Endothelial cell of umbilical vein (primary cell): ENCODE measurements around the gene PCDH9. TPM values are rescaled to one million over a fixed set of nuclear protein-coding genes. Genes with fewer than 3 reads are reported as not detected.

Source experiments
- BruUV-seq: library from RNA; stranded (reverse); fragments of 400-500 nt; replicated peaks from 2 replicates; lab custom pipeline; 2021; lab: Mats Ljungman, UMichigan
- CTCF ChIA-PET: fragments of 300-600, 350-600 bp; sonication (Branson Sonifier 250); formaldehyde crosslinking; loops from one replicate; lab custom pipeline; 2021; ENCODE audit warnings: antibody characterized with exemption, inconsistent platforms; lab: Charles Lee
- POLR2A ChIA-PET: fragments of 300-600, 350-600 bp; sonication (Branson Sonifier 250); formaldehyde crosslinking; loops from one replicate; lab custom pipeline; 2021; ENCODE audit warnings: antibody characterized with exemption, inconsistent platforms; lab: Charles Lee
- DNase-seq: peaks from one replicate; pipeline ENCODE4 v3.0.0-alpha.2; 2011; ENCODE audit warnings: low read depth, low spot score
- FAIRE-seq: peaks from 2 replicates; lab custom pipeline; 2011; peaks lifted over from hg19 to GRCh38; lab: Jason Lieb, UNC
- H2AFZ ChIP-seq: 2 replicates; pipeline ENCODE4 v1.6.0; 2012; ENCODE audit warnings: low read depth, low read length, control low read depth, inconsistent platforms
- H3K27ac ChIP-seq: 2 replicates; pipeline ENCODE4 v1.5.1; 2011; ENCODE audit warnings: low read depth, mild to moderate bottlenecking, control low read depth, low read length, moderate library complexity; ENCODE audit not compliant: insufficient read depth
- H3K27me3 ChIP-seq, 2 experiments: 2 replicates each; pipeline versions ENCODE4 v1.6.0 to v1.6.1; 2011; ENCODE audit warnings: low read length in 2 of 2, mixed read lengths in 1 of 2; ENCODE audit not compliant: control insufficient read depth in 2 of 2, insufficient read depth in 2 of 2
- H3K36me3 ChIP-seq, 2 experiments: 2 replicates in 1 of 2; 3 replicates in 1 of 2; pipeline ENCODE4 v1.5.1; 2011; ENCODE audit warnings: low read length in 2 of 2, mild to moderate bottlenecking in 1 of 2, moderate library complexity in 1 of 2; ENCODE audit not compliant: control insufficient read depth in 2 of 2, insufficient read depth in 2 of 2; ENCODE audit errors: extremely low read depth in 1 of 2
- H3K4me1 ChIP-seq: 3 replicates; pipeline ENCODE4 v1.5.1; 2011; ENCODE audit warnings: mild to moderate bottlenecking, low read length; ENCODE audit not compliant: control insufficient read depth, insufficient read depth; ENCODE audit errors: extremely low read depth
- H3K4me2 ChIP-seq: 2 replicates; pipeline ENCODE4 v1.6.1; 2011; ENCODE audit warnings: low read length, control low read depth, mixed read lengths; ENCODE audit not compliant: insufficient read depth
- H3K4me3 ChIP-seq, 3 experiments: fragments of 200-600 bp in 1 of 3; sonication (generic), shearing (Covaris generic) in 1 of 3; replicated peaks in 1 of 3; 2 replicates each; pipeline ENCODE4 v1.5.1; 2011 to 2016; ENCODE audit warnings: control low read depth in 3 of 3, low read length in 3 of 3, mild to moderate bottlenecking in 2 of 3, inconsistent platforms in 1 of 3, low read depth in 1 of 3, moderate library complexity in 1 of 3; ENCODE audit not compliant: insufficient read depth in 1 of 3
- H3K79me2 ChIP-seq: 2 replicates; pipeline ENCODE4 v1.6.0; 2012; ENCODE audit warnings: low read length, inconsistent platforms; ENCODE audit not compliant: control insufficient read depth, insufficient read depth
- H3K9ac ChIP-seq: replicated peaks from 2 replicates; pipeline ENCODE3; 2011; ENCODE audit warnings: low read length, control low read depth; ENCODE audit not compliant: insufficient read depth; ENCODE audit errors: extremely low read depth
- H3K9me1 ChIP-seq: replicated peaks from 3 replicates; pipeline ENCODE4 v1.6.0; 2011; ENCODE audit warnings: mild to moderate bottlenecking, low read length; ENCODE audit not compliant: control insufficient read depth, insufficient read depth; ENCODE audit errors: extremely low read depth
- H3K9me3 ChIP-seq: replicated peaks from 2 replicates; pipeline ENCODE4 v1.5.1; 2012; ENCODE audit warnings: low read length, inconsistent platforms; ENCODE audit not compliant: control insufficient read depth, insufficient read depth
- H4K20me1 ChIP-seq: replicated peaks from 2 replicates; pipeline ENCODE3; 2011; ENCODE audit warnings: mild to moderate bottlenecking, low read length; ENCODE audit not compliant: control insufficient read depth, insufficient read depth; ENCODE audit errors: extremely low read depth
- EZH2 ChIP-seq: IDR thresholded peaks from 2 replicates; pipeline ENCODE4 v1.6.1; 2012; ENCODE audit warnings: borderline replicate concordance, low read depth, mild to moderate bottlenecking, moderate library complexity, low read length, inconsistent platforms; ENCODE audit not compliant: severe bottlenecking
- FOS ChIP-seq: IDR thresholded peaks from 2 replicates; pipeline ENCODE4 v1.6.1; 2011; ENCODE audit warnings: mild to moderate bottlenecking, low read length, moderate library complexity, borderline replicate concordance; ENCODE audit not compliant: insufficient read depth
- GATA2 ChIP-seq: IDR thresholded peaks from 2 replicates; pipeline ENCODE4 v1.7.0; 2011; ENCODE audit warnings: low read depth, mild to moderate bottlenecking, moderate library complexity, mixed read lengths, low read length; ENCODE audit not compliant: insufficient read length, insufficient read depth
- JUN ChIP-seq: IDR thresholded peaks from 2 replicates; pipeline ENCODE4 v1.6.1; 2011; ENCODE audit warnings: borderline replicate concordance, low read depth; ENCODE audit not compliant: insufficient read length, insufficient read depth
- MAX ChIP-seq: IDR thresholded peaks from 2 replicates; pipeline ENCODE4 v1.6.1; 2011; ENCODE audit not compliant: insufficient read depth, insufficient read length
- MYC ChIP-seq: IDR thresholded peaks from one replicate; pipeline ENCODE4 v1.6.1; 2011; ENCODE audit warnings: mild to moderate bottlenecking, low read depth, low read length
- POLR2A ChIP-seq: IDR thresholded peaks from 2 replicates; pipeline ENCODE4 v1.6.1; 2012; ENCODE audit warnings: low read depth, mild to moderate bottlenecking, control low read depth, low read length
- POLR2AphosphoS5 ChIP-seq: IDR thresholded peaks from 2 replicates; pipeline ENCODE4 v1.6.1; 2012; ENCODE audit warnings: low read depth, mild to moderate bottlenecking, control low read depth, low read length, moderate library complexity; ENCODE audit not compliant: insufficient read depth
- dilution Hi-C: fragments of 300-500 bp; cut with MboI; formaldehyde crosslinking; loops from one replicate; pipeline ENCODE4 v1.15.0; 2019; ENCODE audit warnings: low sequenced_read_pairs; ENCODE audit not compliant: extremely low pct_ligation_motif_present
- intact Hi-C: fragments of 100-400 bp; cut with micrococcal nuclease; formaldehyde crosslinking; loops from one replicate; pipeline ENCODE4 v1.10.0; 2022
- polyA plus RNA-seq, 4 experiments: library from polyadenylated mRNA; depleted of rRNA in 3 of 4; stranded (reverse) in 3 of 4; unstranded in 1 of 4; fragments of >200 nt; gene quantifications; 2 replicates each; pipeline versions ENCODE4 v1.2.1 to v1.2.3, GENCODE V29; 2011 to 2012; ENCODE audit warnings: missing spikeins in 1 of 4
- total RNA-seq: library from RNA; stranded (reverse); gene quantifications from 2 replicates; pipeline ENCODE4 v1.2.3, GENCODE V29; 2021
- TF ChIP-seq, protein P1 (sequence below), 2 donors: IDR thresholded peaks; 1 replicate in 1 of 2; 2 replicates in 1 of 2; pipeline ENCODE4 v1.5.1; 2011; ENCODE audit warnings: low read length in 2 of 2, mild to moderate bottlenecking in 2 of 2, moderate library complexity in 2 of 2, control low read depth in 1 of 2, inconsistent platforms in 1 of 2, low read depth in 1 of 2; ENCODE audit not compliant: insufficient read depth in 1 of 2; ENCODE audit errors: extremely low read depth in 1 of 2

Gene PCDH9
- total and polyA plus RNA-seq, 2 donors (not counting 3 experiments of a cell fraction or from before 2014, with no cell fraction given): 1.1 to 5.2 TPM

DNA sequence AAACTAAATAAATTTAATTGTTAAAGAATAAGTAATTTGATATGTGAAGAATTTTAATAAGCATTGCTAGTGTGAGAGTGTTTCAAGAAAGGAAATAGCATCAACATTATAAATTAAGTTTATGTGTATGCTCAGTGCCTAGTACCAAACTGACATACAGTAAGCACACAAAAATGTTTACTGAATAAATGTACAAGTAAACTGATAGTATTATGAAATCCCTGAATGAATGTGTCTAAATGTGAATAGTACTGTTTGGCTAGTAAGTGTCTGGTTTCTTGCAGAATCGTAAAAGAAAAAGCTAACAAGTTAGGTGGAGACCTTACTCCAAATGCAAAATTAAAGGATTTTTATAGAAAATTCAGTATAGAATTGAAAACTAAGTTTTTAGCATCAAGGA lies 233.6 kb downstream of the PCDH9 start:
- Histone ChIP-seq H3K4me3 (no peak overlapping the region), H3K27me3 (no peaks in the 10 kb centered on the region), H3K27ac (no peak overlapping the region), H2AFZ (no peak overlapping the region), H4K20me1 (no peaks in the 10 kb centered on the region), H3K9me1 (no peaks in the 10 kb centered on the region), H3K36me3 (no peaks in the 10 kb centered on the region), H3K9ac (no peak overlapping the region), H3K9me3 (no peaks in the 10 kb centered on the region), H3K79me2 (no peaks in the 10 kb centered on the region), H3K4me2 (no peak overlapping the region), H3K4me1 (peaks cover 16% of the 10 kb centered on the region)
- no peak for DNase-seq
- intact Hi-C loops: no loop called here
- no TSS peak for BruUV-seq
- CTCF ChIA-PET: interaction anchor here (2.7 to 3.6 kb wide), 2 partner anchors 227 to 1339 kb away, joined by 14 to 18 read pairs; no protein-coding TSS in a partner anchor
- FAIRE-seq: no peak
- TF ChIP-seq, protein P1, sequence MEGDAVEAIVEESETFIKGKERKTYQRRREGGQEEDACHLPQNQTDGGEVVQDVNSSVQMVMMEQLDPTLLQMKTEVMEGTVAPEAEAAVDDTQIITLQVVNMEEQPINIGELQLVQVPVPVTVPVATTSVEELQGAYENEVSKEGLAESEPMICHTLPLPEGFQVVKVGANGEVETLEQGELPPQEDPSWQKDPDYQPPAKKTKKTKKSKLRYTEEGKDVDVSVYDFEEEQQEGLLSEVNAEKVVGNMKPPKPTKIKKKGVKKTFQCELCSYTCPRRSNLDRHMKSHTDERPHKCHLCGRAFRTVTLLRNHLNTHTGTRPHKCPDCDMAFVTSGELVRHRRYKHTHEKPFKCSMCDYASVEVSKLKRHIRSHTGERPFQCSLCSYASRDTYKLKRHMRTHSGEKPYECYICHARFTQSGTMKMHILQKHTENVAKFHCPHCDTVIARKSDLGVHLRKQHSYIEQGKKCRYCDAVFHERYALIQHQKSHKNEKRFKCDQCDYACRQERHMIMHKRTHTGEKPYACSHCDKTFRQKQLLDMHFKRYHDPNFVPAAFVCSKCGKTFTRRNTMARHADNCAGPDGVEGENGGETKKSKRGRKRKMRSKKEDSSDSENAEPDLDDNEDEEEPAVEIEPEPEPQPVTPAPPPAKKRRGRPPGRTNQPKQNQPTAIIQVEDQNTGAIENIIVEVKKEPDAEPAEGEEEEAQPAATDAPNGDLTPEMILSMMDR (IDR thresholded peaks at IDR 0.05; ENCODE audit: extremely low read depth in 1 of 2, insufficient read depth in 1 of 2, low read depth in 1 of 2, low read length in 2 of 2): no peak
- TF ChIP-seq EZH2 (no peak), POLR2A (no peak), GATA2 (no peak), MAX (no peak), FOS (no peak), JUN (no peak), POLR2AphosphoS5 (no peak), MYC (no peak)
- dilution Hi-C loops: no loop called here
- POLR2A ChIA-PET: no interaction called here
